IMR-90 (cell line): ENCODE results near the gene STPG4. TPM values are rescaled to one million over a fixed set of nuclear protein-coding genes. Genes with fewer than 3 reads are reported as not detected.

Source experiments
- ATAC-seq: fragments of 200-7000 bp; cut with Tn5 transposase; 2 replicates; pipeline ENCODE4 v1.9.1; 2020; ENCODE audit warnings: low read depth, mild to moderate bottlenecking, moderate library complexity
- BruUV-seq: library from RNA; stranded (reverse); fragments of 400-500 nt; replicated peaks from 2 replicates; lab custom pipeline; 2021; lab: Mats Ljungman, UMichigan
- CTCF ChIA-PET: fragments of 300-600 bp; formaldehyde crosslinking; extraction: SDS; loops from one replicate; lab custom pipeline; 2021; ENCODE audit warnings: antibody characterized with exemption; lab: Yijun Ruan, JAX
- POLR2A ChIA-PET: fragments of 300-600 bp; sonication (Branson Sonifier 250); formaldehyde crosslinking; loops from one replicate; lab custom pipeline; 2022; ENCODE audit warnings: antibody characterized with exemption; ENCODE audit not compliant: unreplicated experiment; lab: Charles Lee
- DNase-seq: peaks from one replicate; pipeline ENCODE4 v3.0.0; 2013
- H2AFZ ChIP-seq: replicated peaks from 2 replicates; pipeline ENCODE3; 2013; ENCODE audit warnings: low read length, mild to moderate bottlenecking; ENCODE audit not compliant: poor library complexity
- H2AK5ac ChIP-seq: 2 replicates; pipeline ENCODE4 v1.6.1; 2013; ENCODE audit warnings: low read depth, low read length, inconsistent platforms
- H2AK9ac ChIP-seq: replicated peaks from 2 replicates; pipeline ENCODE3; 2013; ENCODE audit warnings: mild to moderate bottlenecking, low read depth, low read length, moderate library complexity; ENCODE audit not compliant: poor library complexity
- H2BK120ac ChIP-seq: 2 replicates; pipeline ENCODE4 v1.6.1; 2013; ENCODE audit warnings: low read depth, low read length, inconsistent platforms
- H2BK15ac ChIP-seq: 3 replicates; pipeline ENCODE4 v1.6.1; 2013; ENCODE audit warnings: low read depth, low read length, inconsistent platforms
- H2BK20ac ChIP-seq: 2 replicates; pipeline ENCODE4 v1.6.1; 2013; ENCODE audit warnings: low read depth, mild to moderate bottlenecking, inconsistent platforms, low read length, moderate library complexity
- H2BK5ac ChIP-seq: 2 replicates; pipeline ENCODE4 v1.6.1; 2013; ENCODE audit warnings: mild to moderate bottlenecking, low read depth, low read length, inconsistent platforms; ENCODE audit not compliant: poor library complexity, severe bottlenecking
- H3K14ac ChIP-seq: replicated peaks from 2 replicates; pipeline ENCODE4 v1.6.1; 2013; ENCODE audit warnings: low read depth, low read length, inconsistent platforms
- H3K18ac ChIP-seq: 2 replicates; pipeline ENCODE4 v1.6.1; 2013; ENCODE audit warnings: low read depth, low read length, control low read depth
- H3K23ac ChIP-seq: 2 replicates; pipeline ENCODE4 v1.6.1; 2013; ENCODE audit warnings: low read depth, low read length, inconsistent platforms
- H3K27ac ChIP-seq: 2 replicates; pipeline ENCODE4 v1.5.1; 2013; ENCODE audit warnings: mild to moderate bottlenecking, control low read depth, low read length; ENCODE audit not compliant: insufficient read depth
- H3K27me3 ChIP-seq: 2 replicates; pipeline ENCODE4 v1.6.1; 2013; ENCODE audit warnings: low read length; ENCODE audit not compliant: control insufficient read depth, insufficient read depth
- H3K36me3 ChIP-seq: 2 replicates; pipeline ENCODE4 v1.6.1; 2013; ENCODE audit warnings: low read length, mixed read lengths; ENCODE audit not compliant: control insufficient read depth, insufficient read depth
- H3K4ac ChIP-seq: 2 replicates; pipeline ENCODE4 v1.6.1; 2013; ENCODE audit warnings: low read depth, low read length, inconsistent platforms
- H3K4me1 ChIP-seq: 2 replicates; pipeline ENCODE4 v1.6.1; 2013; ENCODE audit warnings: low read length, mixed read lengths; ENCODE audit not compliant: control insufficient read depth, insufficient read depth
- H3K4me2 ChIP-seq: 2 replicates; pipeline ENCODE4 v1.6.1; 2013; ENCODE audit warnings: low read depth, mild to moderate bottlenecking, control low read depth, low read length, moderate library complexity
- H3K4me3 ChIP-seq: 2 replicates; pipeline ENCODE4 v1.5.1; 2013; ENCODE audit warnings: low read depth, mild to moderate bottlenecking, control low read depth, low read length, moderate library complexity; ENCODE audit not compliant: insufficient read depth
- H3K56ac ChIP-seq: 2 replicates; pipeline ENCODE4 v1.6.1; 2013; ENCODE audit warnings: low read length, inconsistent platforms; ENCODE audit not compliant: insufficient read depth; ENCODE audit errors: extremely low read depth
- H3K79me1 ChIP-seq, 2 experiments: 2 replicates each; pipeline ENCODE4 v1.6.1; 2013; ENCODE audit warnings: low read length in 2 of 2, inconsistent platforms in 1 of 2, low read depth in 1 of 2
- H3K9ac ChIP-seq: 2 replicates; pipeline ENCODE4 v1.6.1; 2013; ENCODE audit warnings: low read depth, low read length, control low read depth
- H3K9me1 ChIP-seq: 2 replicates; pipeline ENCODE4 v1.6.1; 2013; ENCODE audit warnings: low read length, inconsistent platforms; ENCODE audit not compliant: insufficient read depth
- H3K9me3 ChIP-seq: 2 replicates; pipeline ENCODE4 v1.6.1; 2013; ENCODE audit warnings: low read length; ENCODE audit not compliant: control insufficient read depth, insufficient read depth
- H4K20me1 ChIP-seq: 2 replicates; pipeline ENCODE4 v1.6.1; 2013; ENCODE audit warnings: low read length, inconsistent platforms; ENCODE audit not compliant: insufficient read depth
- H4K5ac ChIP-seq: 2 replicates; pipeline ENCODE4 v1.6.1; 2013; ENCODE audit warnings: mild to moderate bottlenecking, low read depth, low read length, control low read depth
- H4K8ac ChIP-seq, 2 experiments: 2 replicates each; pipeline ENCODE4 v1.6.1; 2013; ENCODE audit warnings: low read depth in 2 of 2, low read length in 2 of 2, control low read depth in 1 of 2, inconsistent platforms in 1 of 2
- H4K91ac ChIP-seq: 2 replicates; pipeline ENCODE4 v1.6.1; 2013; ENCODE audit warnings: low read depth, low read length, inconsistent platforms; ENCODE audit not compliant: insufficient read depth
- CEBPB ChIP-seq: IDR thresholded peaks from 2 replicates; pipeline ENCODE4 v1.6.1; 2012; ENCODE audit warnings: low read depth, low read length, improper control_type of control experiment
- MAZ ChIP-seq: IDR thresholded peaks from 2 replicates; pipeline ENCODE4 v1.6.1; 2012; ENCODE audit warnings: low read depth, mild to moderate bottlenecking, low read length, improper control_type of control experiment, moderate library complexity, borderline replicate concordance
- MXI1 ChIP-seq: IDR thresholded peaks from 2 replicates; pipeline ENCODE4 v1.6.1; 2012; ENCODE audit warnings: low read depth, mild to moderate bottlenecking, low read length, moderate library complexity, borderline replicate concordance
- NFE2L2 ChIP-seq: fragments of 150-350 bp; IDR thresholded peaks from 2 replicates; pipeline ENCODE4 v1.6.1; 2016; ENCODE audit warnings: low read depth, mild to moderate bottlenecking, low read length
- POLR2A ChIP-seq: IDR thresholded peaks from 2 replicates; pipeline ENCODE4 v1.6.1; 2012; ENCODE audit warnings: mild to moderate bottlenecking, low read depth, low read length
- RCOR1 ChIP-seq: IDR thresholded peaks from 2 replicates; pipeline ENCODE4 v1.6.1; 2012; ENCODE audit warnings: mild to moderate bottlenecking, low read length, improper control_type of control experiment; ENCODE audit not compliant: insufficient replicate concordance
- RFX5 ChIP-seq: IDR thresholded peaks from 2 replicates; pipeline ENCODE4 v1.8.0; 2012; ENCODE audit warnings: low read depth, mild to moderate bottlenecking, low read length, moderate library complexity
- SMC3 ChIP-seq: fragments of 150-350 bp; IDR thresholded peaks from 2 replicates; pipeline ENCODE4 v1.6.1; 2016; ENCODE audit warnings: low read depth, mild to moderate bottlenecking, antibody characterized with exemption, low read length, moderate library complexity
- WGBS, 2 experiments: methylation state at CpG; one replicate each; pipeline versions ENCODE4 v1.1.5 to v1.1.7; 2013; ENCODE audit warnings: missing lambda C conversion rate in 2 of 2; ENCODE audit not compliant: insufficient read length in 1 of 2; ENCODE audit errors: extremely low coverage in 2 of 2; 5-methylcytosine and 5-hydroxymethylcytosine counted together
- dilution Hi-C: fragments of 300-500 bp; cut with HindIII; formaldehyde crosslinking; loops from one replicate; pipeline ENCODE4 v1.14.3; 2018; ENCODE audit warnings: low sequenced_read_pairs; ENCODE audit not compliant: unreplicated experiment
- in situ Hi-C: fragments of 300-500 bp; cut with MboI; formaldehyde crosslinking; loops from 3 replicates; pipeline ENCODE4 v1.14.3; 2019; ENCODE audit warnings: low sequenced_read_pairs, inconsistent platforms, mixed read lengths
- intact Hi-C: fragments of 100-400 bp; cut with micrococcal nuclease; formaldehyde crosslinking; loops from 2 replicates; pipeline ENCODE4 v1.10.0; 2022
- polyA plus RNA-seq, 3 experiments: library from polyadenylated mRNA; depleted of rRNA; stranded (reverse); fragments of >200 nt; gene quantifications; 2 replicates each; pipeline ENCODE4 v1.2.3, GENCODE V29; 2012; ENCODE audit warnings: low replicate concordance in 1 of 3
- total RNA-seq: library from RNA; depleted of rRNA; stranded (reverse); fragments of >200 nt; gene quantifications from 2 replicates; pipeline ENCODE4 v1.2.3, GENCODE V29; 2012
- TF ChIP-seq, protein P1 (sequence below): fragments of 150-350 bp; IDR thresholded peaks from 2 replicates; pipeline ENCODE4 v1.6.1; 2017; ENCODE audit warnings: mild to moderate bottlenecking, antibody characterized with exemption, low read length, low read depth
- TF ChIP-seq, protein P2 (sequence below): conservative IDR thresholded peaks from 2 replicates; pipeline ENCODE4 v1.5.1; 2012; ENCODE audit warnings: mild to moderate bottlenecking, low read depth, low read length, improper control_type of control experiment

Gene STPG4
- total and polyA plus RNA-seq, 2 of the 4 experiments (the other 2 are of a cell fraction) = 0.12 to 0.18 TPM

DNA sequence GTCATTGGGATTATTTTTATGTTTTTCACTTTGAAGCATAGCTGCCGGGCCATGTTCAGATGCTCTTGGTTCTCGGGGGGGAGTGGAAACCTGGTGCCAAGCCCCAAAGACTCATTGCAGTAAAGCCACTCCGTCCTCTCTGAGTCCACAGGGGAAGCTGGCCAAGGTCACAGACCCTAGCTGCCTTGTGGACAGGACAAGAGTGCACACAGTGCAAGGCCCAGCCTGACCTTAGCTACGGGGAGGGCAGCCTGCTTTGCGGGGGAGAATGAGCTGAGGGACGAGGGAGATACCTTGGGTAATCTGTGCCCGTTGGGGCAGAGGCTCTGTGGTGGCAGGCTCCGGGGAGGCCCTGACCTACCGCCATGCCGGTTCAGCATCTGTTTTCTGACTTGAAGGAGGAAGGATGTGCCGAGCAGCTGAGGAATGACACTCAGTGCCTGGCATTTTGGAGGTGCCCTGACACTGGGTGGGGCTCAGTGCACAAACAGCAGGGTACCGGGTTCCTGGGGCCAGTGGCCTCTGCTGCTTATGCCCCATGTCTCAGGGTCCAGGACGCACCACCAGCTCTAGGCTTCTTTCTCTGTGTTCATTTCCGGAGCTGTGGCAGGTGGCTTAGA is 87.2 kb downstream of the STPG4 start:
- Histone ChIP-seq H4K8ac (peak overlapping the region; percentile 75 to 96; a peak in 2 of 4 replicates), H2BK5ac (peak overlapping the region; percentile 99), H2AK5ac (peak overlapping the region; percentile 93), H4K91ac (peak overlapping the region; percentile 99), H3K4ac (peak overlapping the region; percentile 99), H2BK120ac (peak overlapping the region; percentile 99), H3K9ac (0 out of 2 replicates have a peak overlapping the region, but pooled peaks have one; percentile 7), H3K4me2 (no peak overlapping the region), H3K23ac (peak overlapping the region; percentile 69), H3K4me3 (no peak overlapping the region), H4K5ac (peak overlapping the region; percentile 60), H3K4me1 (peaks cover 54% of the 10 kb centered on the region), H3K56ac (0 out of 2 replicates have a peak overlapping the region, but pooled peaks have one; percentile 17), H3K14ac (peak overlapping the region; percentile 96), H3K27me3 (no peaks in the 10 kb centered on the region), H3K18ac (peak overlapping the region; percentile 36; the same call in 1 of the 2 replicates), H3K36me3 (peaks cover 14% of the 10 kb centered on the region), H2AK9ac (peak overlapping the region; percentile 60), H3K27ac (peak overlapping the region; percentile 91), H2AFZ (peak overlapping the region; percentile 61), H2BK20ac (peak overlapping the region; percentile 98), H3K9me3 (no peaks in the 10 kb centered on the region), H3K9me1 (peaks cover 70% of the 10 kb centered on the region), H4K20me1 (no peaks in the 10 kb centered on the region), H3K79me1 (peaks cover 21 to 84% of the 10 kb centered on the region in 2 experiments), H2BK15ac (peak overlapping the region; percentile 100; the same call in 2 of the 3 replicates)
- dilution Hi-C loops = no loop called here
- ChIA-PET CTCF (interaction anchor here (0.6 kb wide), 1 partner anchor 790 kb away, joined by 4 read pairs; no protein-coding TSS in a partner anchor), POLR2A (no interaction called here)
- TF ChIP-seq SMC3 (no peak), MXI1 (no peak), POLR2A (no peak), RCOR1 (no peak), NFE2L2 (no peak), RFX5 (no peak), CEBPB (no peak), MAZ (no peak)
- TF ChIP-seq, protein P1, sequence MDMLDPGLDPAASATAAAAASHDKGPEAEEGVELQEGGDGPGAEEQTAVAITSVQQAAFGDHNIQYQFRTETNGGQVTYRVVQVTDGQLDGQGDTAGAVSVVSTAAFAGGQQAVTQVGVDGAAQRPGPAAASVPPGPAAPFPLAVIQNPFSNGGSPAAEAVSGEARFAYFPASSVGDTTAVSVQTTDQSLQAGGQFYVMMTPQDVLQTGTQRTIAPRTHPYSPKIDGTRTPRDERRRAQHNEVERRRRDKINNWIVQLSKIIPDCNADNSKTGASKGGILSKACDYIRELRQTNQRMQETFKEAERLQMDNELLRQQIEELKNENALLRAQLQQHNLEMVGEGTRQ = no peak
- TF ChIP-seq, protein P2, sequence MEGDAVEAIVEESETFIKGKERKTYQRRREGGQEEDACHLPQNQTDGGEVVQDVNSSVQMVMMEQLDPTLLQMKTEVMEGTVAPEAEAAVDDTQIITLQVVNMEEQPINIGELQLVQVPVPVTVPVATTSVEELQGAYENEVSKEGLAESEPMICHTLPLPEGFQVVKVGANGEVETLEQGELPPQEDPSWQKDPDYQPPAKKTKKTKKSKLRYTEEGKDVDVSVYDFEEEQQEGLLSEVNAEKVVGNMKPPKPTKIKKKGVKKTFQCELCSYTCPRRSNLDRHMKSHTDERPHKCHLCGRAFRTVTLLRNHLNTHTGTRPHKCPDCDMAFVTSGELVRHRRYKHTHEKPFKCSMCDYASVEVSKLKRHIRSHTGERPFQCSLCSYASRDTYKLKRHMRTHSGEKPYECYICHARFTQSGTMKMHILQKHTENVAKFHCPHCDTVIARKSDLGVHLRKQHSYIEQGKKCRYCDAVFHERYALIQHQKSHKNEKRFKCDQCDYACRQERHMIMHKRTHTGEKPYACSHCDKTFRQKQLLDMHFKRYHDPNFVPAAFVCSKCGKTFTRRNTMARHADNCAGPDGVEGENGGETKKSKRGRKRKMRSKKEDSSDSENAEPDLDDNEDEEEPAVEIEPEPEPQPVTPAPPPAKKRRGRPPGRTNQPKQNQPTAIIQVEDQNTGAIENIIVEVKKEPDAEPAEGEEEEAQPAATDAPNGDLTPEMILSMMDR = no peak
- ATAC-seq (no peak), DNase-seq (no peak)
- BruUV-seq = no TSS peak
- in situ Hi-C loops = no loop called here
- intact Hi-C loops = no loop called here
- 84% methylated on average over 7 of the region's 14 CpGs; no CpG with 5 or more reads in 1 of the 2 experiments for WGBS, 2 experiments
